Dermis microvascular lymphatic vessel endothelial cell (primary cell): ENCODE data around the gene HPCAL1. TPM values are rescaled to one million over a fixed set of nuclear protein-coding genes. Genes with fewer than 3 reads are reported as not detected.
"Not testable (repeated sequence)": the region's sequence is repeated elsewhere in the genome, so short reads cannot be mapped to it uniquely, and the experiment has no call there.

ENCODE experiments used
- DNase-seq, 2 donors: peaks; one replicate each; pipeline versions ENCODE4 v3.0.0 to v3.0.0-alpha.2; 2010; ENCODE audit warnings: low read depth in 2 of 2
- total RNA-seq: library from RNA; depleted of rRNA; stranded (reverse); fragments of >200 nt; gene quantifications from 2 replicates; pipeline ENCODE4 v1.2.1, GENCODE V29; 2014

The HPCAL1 gene
- total RNA-seq, 1 donor from 2014 or later = 34.3 TPM

GRCh38 chr2:10284108-10284870, 18.4 kb upstream of the HPCAL1 start:
- DNase-seq = no peak

- no peak for DNase-seq
These were observed 17.5 kb upstream of the HPCAL1 start for GRCh38 chr2:10285191-10285555.

DNA sequence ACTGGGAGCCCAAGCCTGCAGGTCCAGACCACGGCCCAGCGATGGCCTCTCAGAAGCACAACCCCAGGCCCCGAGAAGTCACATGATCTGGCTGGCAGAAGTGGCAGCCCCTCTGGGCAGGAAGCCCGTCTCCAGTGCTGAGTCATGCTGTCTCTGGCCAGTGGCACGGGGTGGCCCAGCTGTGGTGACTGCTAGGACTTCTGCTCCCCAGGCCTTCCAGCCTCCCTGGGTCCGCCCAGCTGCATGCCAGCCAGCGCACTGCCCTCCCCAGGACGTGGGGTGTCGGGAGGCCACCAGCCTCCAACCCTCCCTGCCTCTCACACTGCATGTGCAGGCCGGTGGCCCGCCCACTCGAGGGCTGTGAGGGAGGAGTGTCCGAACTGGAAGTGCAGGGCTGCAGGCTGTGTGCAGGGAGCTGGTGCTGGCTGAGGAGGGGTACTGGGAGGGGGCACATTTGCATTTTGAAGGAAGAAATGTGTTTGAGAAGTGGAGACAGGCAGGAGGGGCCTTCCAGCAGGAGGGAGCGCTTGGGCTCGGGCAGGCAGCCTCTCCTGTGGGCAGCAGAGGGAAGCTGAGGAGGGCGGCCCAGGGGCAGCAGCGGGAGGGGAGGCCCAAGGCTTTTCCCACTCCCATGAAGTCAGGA, 17.0 kb upstream of the HPCAL1 start:
- DNase-seq = peak; percentile 43 to 82

- DNase-seq = no peak
These were observed 16.3 kb upstream of the HPCAL1 start for GRCh38 chr2:10286216-10287037.

- DNase-seq = no peak
These were observed 14.9 kb upstream of the HPCAL1 start for GRCh38 chr2:10287761-10288160.

DNA sequence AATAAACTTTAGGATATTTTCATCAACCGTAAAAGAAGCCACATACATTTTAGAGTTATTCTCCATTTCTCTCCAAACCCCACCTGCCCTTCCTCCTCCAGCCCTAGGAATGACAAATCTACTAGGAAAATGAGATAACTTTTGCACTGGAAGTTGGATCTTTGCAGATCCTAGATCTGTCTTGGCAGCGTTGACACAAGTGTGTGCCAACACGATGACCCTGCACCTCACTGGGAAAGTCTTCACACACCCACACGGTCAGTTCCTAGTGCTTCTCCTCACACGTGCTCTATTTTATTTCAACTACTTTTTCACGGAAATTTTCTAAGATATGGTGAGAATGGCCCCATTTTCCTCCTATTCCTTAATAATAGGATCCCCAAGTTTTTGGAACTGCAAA, 14.1 kb upstream of the HPCAL1 start:
- DNase-seq = no peak

DNA sequence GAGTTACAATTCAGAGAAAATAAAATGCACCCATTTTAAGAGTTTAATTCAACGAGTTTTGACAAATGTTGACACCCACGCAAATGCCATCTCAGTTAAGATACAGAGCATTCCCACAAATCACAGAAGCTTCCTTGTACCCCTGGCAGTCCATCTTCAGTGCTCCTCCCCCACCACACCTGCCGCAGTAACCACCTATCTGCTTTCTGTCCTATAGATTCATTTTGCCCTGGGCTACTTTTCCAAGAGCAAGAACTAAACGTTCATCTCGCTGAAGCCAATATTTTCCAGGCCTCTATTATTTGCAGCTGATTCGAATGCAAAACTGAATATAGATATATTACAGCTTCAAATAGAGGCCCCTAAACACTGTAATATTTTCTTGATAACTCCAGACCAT, 13.4 kb upstream of the HPCAL1 start:
- no peak for DNase-seq

DNA sequence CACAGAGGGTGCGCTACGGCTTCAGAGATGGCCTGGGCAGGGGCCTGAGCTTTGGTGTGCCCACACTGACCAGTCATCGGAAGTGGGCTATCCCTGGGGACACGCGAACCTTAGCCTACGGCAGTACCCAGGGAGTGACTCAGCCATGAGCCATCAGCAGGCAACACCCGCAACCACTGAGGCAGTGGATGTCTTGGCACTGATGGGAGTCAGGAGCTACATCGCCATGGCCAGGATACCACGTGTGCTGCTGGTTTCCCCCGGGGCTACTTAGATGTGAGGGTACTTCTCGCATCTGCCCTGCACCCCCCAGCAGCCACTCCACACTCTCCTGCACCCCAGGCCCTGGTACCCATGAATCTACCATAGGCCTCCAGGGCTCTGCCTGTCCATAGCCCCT, 12.8 kb upstream of the HPCAL1 start:
- DNase-seq = peak in 1 of 2 donors; percentile 52

GRCh38 chr2:10291376-10291775, 11.3 kb upstream of the HPCAL1 start:
- not testable (repeated sequence) for DNase-seq

DNA sequence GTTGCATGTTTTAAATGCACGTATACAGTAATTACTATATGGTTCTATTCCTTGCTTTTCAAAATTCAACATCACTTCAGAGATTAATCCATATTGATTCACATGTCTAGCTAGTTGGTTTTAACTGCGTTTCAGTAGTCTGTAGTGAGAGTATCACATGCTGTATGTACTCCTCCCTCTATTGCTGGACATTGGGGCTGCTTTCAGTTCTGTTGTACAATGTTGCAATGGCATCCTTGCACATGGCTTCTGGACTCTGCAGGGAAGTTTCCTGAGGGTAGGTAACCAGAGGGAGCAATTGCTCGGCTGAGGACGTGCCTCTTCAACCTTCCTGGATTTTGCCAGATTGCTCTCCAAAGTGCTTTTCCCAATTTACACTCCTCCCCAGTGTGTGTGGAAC, 10.7 kb upstream of the HPCAL1 start:
- DNase-seq = no peak

- no peak for DNase-seq
These were observed 9.1 kb upstream of the HPCAL1 start for GRCh38 chr2:10293603-10294002.

GRCh38 chr2:10294077-10294476, 8.6 kb upstream of the HPCAL1 start:
- no peak for DNase-seq

GRCh38 chr2:10295649-10296048, 7.1 kb upstream of the HPCAL1 start:
- not testable (repeated sequence) for DNase-seq

- no peak for DNase-seq
These were observed 6.6 kb upstream of the HPCAL1 start for GRCh38 chr2:10296142-10296541.

DNA sequence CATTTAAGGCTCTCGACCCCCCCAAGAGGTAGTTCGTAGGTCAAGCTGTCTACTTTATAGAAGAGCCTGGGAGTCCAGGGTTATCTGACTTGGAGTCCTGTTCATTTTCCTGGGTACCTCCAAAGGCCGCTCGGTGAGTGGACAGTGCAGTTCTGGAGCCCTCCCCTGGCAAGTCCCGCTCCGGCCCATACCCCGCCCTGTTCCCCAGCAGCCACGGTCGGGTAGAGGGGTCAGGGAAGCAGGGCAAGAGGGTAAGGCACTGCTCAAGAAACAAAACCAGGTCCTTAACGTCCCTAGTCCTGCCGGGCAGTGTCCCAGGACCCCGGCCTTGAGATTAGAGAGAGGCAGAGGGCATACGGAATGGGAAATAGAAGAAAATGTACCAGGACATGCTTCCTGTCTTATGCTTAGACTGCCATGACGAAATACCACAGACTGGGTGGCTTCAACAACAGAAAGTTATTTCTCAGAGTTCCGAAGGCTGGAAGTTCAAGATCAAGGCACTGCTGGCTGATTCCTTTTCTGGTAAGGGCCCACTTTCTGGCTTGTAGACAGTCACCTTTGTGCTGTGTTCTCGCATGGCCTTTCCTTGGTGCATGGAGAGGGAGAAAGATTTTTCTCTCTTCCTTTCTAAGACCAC, 5.4 kb upstream of the HPCAL1 start:
- no peak for DNase-seq

DNA sequence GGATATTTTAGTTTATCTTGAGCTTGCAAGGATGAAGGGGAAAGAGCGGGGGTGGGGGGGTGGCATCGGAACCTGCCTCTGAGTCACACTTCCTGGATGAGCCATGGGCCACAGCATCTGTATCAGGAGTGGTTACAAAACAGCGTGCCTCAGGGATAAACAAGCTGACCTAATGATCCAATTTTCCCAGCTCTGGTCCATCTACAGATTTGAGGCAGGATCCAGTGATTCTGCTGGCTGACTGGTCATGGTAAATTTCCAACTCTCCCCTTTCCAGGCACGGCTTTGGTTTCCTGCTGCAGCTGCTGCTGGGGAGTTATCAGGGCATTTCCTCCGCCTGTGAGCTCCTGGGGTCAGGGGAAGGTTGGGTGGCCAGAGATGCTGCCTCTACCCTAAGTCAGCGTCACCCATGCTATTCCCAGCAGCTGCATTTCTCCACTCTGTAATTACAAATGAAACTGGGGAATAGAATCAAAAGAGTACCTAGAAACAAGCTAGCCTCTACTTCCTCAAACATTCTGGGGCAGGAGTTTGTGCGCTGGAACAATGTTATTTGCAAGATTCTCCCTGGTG, 4.7 kb upstream of the HPCAL1 start:
- peak; percentile 92 to 97 for DNase-seq

DNA sequence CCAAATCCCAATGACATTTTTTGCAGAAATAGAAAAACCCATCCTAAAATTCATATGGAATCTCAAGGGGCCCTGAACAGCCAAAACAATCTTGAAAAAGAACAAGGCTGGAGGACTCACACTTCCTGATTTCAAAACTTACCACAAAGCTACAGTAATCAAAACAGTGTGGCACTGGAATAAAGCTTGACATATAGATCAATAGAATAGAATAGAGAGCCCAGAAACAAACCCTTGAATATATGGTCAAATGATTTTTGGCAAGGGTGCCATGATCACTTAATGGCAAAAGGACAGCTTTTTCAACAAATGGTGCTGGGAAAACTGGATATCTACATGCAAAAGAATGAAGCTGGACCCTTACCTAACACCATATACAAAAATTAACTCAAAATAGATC, 3.9 kb upstream of the HPCAL1 start:
- not testable (repeated sequence) for DNase-seq

GRCh38 chr2:10300328-10300920, 2.3 kb upstream of the HPCAL1 start:
- no peak for DNase-seq

GRCh38 chr2:10300997-10301940, 1.4 kb upstream of the HPCAL1 start:
- no peak for DNase-seq

DNA sequence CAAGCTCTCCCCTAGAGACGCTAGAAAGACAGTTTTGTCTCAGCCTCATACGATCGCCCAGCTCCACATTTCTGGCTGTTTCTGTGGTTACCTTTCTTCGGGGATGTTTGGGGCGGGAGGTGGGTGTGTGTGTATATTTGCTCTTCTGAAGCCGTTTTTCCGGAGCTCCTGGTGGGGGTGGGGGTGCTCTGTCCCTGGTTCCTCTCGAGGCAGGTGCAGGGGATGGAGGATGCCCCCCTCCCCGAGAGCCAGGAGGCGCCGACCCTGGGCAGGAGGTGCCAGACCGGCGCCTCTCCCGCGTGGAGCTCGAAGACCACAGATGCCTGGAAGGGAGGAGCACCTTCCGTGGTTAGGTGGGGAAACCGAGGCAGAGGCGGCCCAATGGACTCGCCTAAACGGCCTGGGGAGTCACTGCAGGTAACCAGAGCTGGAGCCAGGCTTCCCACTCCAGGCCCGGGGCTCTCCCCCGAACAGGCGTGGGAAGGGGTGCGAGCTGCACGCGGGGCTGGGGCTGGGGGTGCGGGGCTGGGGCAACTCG, 694 bp upstream of the HPCAL1 start:
- DNase-seq = no peak
